Measurements from ENCODE around the gene JPH3.

The JPH3 gene

GRCh38 chr16:87582966-87583325 is 19.4 kb upstream of the JPH3 start:
- no peak overlapping the region for H3K4me3 ChIP-seq (ENCODE audit: low read depth, low read length)
- TF ChIP-seq CTCF (IDR thresholded peaks at IDR 0.05; ENCODE audit: low read depth, low read length): no peak

- no peak for TF ChIP-seq CTCF (IDR thresholded peaks at IDR 0.05; ENCODE audit: low read depth, low read length)
- H3K4me3 ChIP-seq (ENCODE audit: low read depth, low read length): no peak overlapping the region
Measured at GRCh38 chr16:87583453-87584131, 18.7 kb upstream of the JPH3 start.

- no peak overlapping the region for H3K4me3 ChIP-seq (ENCODE audit: low read depth, low read length)
- no peak for TF ChIP-seq CTCF (IDR thresholded peaks at IDR 0.05; ENCODE audit: low read depth, low read length)
Measured at GRCh38 chr16:87584271-87584670, 18.0 kb upstream of the JPH3 start.

- H3K4me3 ChIP-seq (ENCODE audit: low read depth, low read length): no peak overlapping the region
- no peak for TF ChIP-seq CTCF (IDR thresholded peaks at IDR 0.05; ENCODE audit: low read depth, low read length)
Measured at GRCh38 chr16:87584975-87585374, 17.3 kb upstream of the JPH3 start.

GRCh38 chr16:87585442-87586200 is 16.7 kb upstream of the JPH3 start:
- no peak overlapping the region for H3K4me3 ChIP-seq (ENCODE audit: low read depth, low read length)
- TF ChIP-seq CTCF (IDR thresholded peaks at IDR 0.05; ENCODE audit: low read depth, low read length): no peak

- no peak for TF ChIP-seq CTCF (IDR thresholded peaks at IDR 0.05; ENCODE audit: low read depth, low read length)
Measured at GRCh38 chr16:87586201-87586782, 16.0 kb upstream of the JPH3 start.

GRCh38 chr16:87587636-87588035 is 14.7 kb upstream of the JPH3 start:
- H3K4me3 ChIP-seq (ENCODE audit: low read depth, low read length): no peak overlapping the region
- TF ChIP-seq CTCF (IDR thresholded peaks at IDR 0.05; ENCODE audit: low read depth, low read length): no peak

More at GRCh38 chr16:87586201-87586782, 16.0 kb upstream of the JPH3 start:
- H3K4me3 ChIP-seq (ENCODE audit: low read depth, low read length): no peak overlapping the region
